DMS153 treated with DMSO at 0.1 percent for 48 hours (cell line): Measurements from ENCODE around the gene LAIR1.
"Not testable (repeated sequence)": the region's sequence is repeated elsewhere in the genome, so short reads cannot be mapped to it uniquely, and the experiment has no call there.

ENCODE experiments used
- DNase-seq: peaks from one replicate; lab custom pipeline; 2025; ENCODE audit not compliant: unreplicated experiment; lab: John Stamatoyannopoulos, UW

Gene LAIR1

DNA sequence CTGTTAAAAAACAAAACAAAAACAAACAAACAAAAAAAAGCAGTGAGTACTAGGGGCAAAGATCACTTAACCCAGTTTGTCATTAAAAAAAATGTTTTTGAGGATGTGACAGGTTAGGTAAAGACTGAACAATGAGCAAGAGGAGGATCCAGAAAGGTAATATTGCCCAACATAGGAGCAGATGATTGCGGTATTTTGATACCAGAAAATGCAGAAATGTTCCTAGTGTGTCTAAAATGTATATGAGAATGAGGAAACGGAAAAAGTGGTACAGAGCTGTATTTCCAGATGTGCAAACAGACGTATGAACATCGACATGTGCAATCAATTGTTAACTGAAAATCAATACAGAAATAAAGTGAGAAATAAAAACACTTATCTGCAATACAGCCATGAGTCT, 20.9 kb downstream of the LAIR1 start:
- DNase-seq: no peak

GRCh38 chr19:54341295-54341694, 23.4 kb downstream of the LAIR1 start:
- no peak for DNase-seq

- no peak for DNase-seq
These were observed 24.9 kb downstream of the LAIR1 start for GRCh38 chr19:54339646-54340358.

DNA sequence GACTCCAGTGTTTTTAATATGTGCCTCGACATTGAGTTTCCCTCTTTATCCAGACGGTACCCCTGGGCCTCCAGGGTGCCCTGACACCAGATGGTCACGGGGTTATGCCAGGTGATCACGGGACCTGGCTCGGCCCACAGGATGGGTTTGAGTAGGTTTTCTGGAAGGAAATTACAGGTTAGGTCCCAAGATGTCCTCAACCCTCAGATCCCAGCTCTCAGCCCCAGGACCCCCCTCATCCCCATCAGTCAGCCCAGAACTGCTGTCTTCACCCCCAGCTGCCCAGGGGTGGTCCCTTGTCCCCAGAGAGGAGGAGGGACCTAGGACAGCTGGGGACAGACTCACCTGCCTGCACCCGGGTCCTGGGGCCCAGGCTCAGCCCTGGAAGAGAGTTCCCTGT, 26.2 kb downstream of the LAIR1 start:
- no peak for DNase-seq

DNA sequence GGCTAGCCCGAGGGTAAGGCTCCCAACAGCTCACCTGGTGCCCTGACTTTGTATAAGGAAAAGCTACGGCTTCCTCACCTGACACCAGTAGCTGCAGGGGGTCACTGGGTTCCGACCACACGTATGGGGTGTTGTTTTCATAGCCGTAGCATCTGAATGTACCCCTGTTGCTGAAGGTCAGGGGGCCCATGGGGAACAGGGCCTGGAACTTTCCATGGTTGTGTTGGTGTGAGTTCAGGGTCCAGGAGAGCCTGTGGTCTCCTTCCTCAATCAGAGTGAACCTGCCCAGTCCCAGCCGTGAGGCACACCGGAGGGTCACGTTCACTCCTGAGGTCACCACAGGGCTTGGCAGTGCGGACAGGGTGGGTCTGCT, 26.9 kb downstream of the LAIR1 start:
- no peak for DNase-seq

DNA sequence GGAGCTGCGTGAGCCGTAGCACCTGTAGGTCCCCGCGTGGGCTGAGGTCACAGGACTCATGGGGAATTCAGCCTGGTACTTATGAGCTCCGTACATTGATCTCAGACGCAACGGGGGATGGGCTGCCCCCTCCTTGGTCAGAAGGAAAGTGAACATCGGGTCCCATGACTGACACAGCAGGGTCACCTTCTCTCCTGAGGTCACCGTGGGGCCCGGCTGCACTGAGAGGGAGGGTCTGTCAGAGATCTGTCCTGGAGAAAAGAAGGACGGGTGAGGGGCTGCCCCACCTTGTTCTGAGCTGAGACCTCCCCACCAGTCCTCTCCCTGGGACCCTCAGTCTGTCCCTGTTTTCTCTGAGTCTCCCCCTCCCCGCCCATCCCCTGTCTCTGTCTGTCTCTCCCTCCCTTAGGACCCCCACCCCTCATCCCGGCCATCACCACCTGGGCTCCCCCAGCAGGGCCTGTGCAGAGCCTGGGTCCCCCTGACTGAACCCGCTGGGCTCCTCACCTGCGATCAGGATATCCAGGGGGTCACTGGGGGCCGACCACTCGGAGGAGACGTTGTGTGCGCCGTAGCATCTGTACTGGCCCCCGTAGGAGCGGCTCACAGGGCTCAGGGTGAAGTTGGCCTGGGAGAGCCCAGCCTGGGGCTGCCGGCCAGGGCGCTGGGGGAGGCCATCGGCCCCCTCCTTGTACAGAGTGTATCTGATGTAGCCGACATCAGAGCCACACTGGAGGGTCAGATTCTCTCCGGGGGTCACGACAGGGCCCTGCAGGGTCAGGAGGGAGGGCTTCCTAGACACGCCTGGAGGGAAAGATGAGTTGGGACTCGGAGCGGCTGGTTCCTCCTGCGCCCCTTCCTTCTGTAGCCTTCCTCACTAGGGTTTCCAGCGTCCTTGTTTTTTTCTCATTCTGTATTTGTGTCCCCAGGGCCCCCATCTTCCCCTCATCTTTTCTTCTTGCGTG, 27.6 kb downstream of the LAIR1 start:
- DNase-seq: no peak

- no peak for DNase-seq
These were observed 28.5 kb downstream of the LAIR1 start for GRCh38 chr19:54335979-54336892.

GRCh38 chr19:54335164-54335563, 29.6 kb downstream of the LAIR1 start:
- DNase-seq: no peak

DNA sequence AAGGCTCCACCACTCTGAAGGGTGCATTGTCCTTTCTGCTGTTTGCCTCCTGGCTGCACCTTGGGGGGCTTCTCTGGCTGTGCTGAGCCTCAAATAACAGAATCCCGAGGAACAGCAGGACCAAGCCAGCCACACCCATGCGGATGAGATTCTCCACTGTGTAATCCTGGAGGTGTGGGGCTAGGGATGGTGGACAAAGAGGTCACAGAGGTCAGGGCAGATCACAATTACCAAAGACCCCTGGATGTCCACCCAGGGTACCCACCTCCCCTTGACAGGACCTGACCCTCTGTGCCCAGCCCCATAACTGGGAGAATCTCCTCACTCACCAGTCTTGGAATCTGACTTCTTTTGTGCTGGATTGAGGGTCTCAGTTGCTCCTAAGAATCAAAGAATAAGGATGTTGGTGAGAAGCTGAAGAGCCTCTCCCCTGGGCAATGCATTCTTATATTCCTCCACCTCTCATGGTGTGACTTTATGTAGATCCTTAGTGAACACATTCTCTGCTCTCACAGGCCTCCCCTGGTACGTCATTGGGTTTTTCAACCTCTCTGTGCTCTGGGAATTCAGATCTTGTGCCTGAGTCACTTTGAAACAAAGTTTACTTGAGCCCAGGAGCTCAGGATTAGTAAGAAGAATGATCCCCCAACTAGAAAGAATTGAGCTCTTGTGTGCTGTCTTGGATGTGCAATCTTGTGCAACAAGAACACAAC, 31.0 kb downstream of the LAIR1 start:
- no peak for DNase-seq

DNA sequence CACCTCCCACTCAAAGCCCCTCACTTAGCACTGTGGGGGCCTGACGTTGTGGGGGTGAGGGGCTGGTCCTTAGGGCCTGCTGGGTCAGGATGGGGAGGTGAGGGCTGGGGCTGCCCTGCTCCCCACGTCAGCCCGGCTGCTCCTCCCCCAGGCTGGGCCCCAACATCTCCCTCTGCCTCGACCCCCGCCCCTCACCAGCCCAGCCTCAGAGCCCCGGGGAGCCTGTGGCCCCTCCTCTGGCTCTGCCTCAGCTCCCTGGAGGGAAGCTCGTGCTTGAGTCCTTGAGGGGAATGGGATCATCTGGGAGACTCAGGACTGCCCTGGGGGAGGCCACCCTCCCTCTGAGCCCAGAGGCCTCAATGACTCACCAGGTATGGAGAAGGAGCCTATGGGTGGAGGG, 32.6 kb downstream of the LAIR1 start:
- no peak for DNase-seq

GRCh38 chr19:54331626-54332025, 33.1 kb downstream of the LAIR1 start:
- no peak for DNase-seq

DNA sequence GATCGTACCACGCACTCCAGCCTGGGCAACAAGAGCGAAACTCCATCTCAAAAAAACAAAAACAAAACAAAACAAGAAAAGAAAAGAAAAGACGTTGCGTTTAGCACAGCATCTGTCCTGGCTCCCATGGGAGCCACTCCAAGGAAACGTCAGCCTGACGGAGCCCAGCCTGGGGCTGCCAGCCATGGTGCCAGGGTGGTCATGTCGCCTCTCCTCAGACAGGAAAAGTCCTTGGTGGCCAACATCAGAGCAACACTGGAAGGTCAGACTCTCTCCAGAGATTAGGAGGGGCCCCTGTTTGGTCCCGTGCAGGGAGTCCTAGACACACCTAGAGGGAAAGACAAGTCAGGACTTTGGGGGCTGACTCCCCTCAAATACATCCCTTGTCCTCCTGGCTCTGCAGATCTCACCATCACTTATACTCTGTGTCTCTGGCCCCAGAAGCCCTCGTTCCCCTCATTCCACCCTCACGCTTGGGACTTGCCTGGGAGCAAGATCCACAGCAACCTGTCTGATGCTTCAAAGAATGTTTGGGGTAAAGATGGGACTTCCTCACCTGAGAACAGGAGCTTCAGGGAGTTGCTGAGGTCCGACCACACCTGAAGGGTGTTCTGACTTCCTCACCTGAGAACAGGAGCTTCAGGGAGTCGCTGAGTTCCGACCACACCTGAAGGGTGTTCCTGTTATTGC, 35.1 kb downstream of the LAIR1 start:
- DNase-seq: no peak

DNA sequence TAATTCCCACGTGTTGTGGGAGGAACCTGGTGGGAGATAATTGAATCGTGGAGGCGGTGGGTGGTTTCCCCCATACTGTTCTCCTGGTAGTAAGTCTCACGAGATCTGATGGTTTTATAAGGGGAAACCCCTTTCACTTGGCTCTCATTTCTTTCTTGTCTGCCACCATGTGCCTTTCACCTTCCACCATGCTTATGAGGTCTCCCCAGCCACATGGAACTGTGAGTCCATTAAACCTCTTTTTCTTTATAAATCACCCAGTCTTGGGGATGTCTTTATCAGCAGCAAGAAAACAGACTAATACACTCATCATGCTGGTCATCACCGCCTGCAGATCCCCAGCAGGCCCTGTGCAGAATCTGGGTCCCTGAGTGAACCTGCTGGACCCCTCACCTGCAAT, 36.0 kb downstream of the LAIR1 start:
- not testable (repeated sequence) for DNase-seq

- DNase-seq: no peak
These were observed 39.1 kb downstream of the LAIR1 start for GRCh38 chr19:54325631-54326030.

DNA sequence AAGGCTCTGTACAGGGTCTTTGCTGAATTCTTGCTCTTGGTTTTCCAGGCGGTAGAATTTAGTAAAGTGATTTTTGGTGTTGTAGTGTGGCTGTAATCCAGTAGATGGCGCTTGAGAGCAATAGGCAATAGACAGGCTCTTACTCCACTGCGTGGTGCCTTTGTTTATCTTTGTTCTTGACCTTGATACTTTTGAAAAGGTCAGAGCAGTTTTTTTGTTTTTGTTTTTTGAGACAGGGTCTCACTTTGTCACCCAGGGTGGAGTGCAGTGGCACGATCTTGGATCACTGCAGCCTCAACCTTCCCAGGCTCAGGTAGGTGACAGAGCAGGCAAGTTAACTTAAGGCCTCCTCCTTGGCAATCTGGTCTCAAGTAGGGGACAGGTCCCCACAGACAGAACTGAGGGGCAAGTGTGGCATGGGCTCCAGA, 39.5 kb downstream of the LAIR1 start:
- peak; percentile 18 for DNase-seq

DNA sequence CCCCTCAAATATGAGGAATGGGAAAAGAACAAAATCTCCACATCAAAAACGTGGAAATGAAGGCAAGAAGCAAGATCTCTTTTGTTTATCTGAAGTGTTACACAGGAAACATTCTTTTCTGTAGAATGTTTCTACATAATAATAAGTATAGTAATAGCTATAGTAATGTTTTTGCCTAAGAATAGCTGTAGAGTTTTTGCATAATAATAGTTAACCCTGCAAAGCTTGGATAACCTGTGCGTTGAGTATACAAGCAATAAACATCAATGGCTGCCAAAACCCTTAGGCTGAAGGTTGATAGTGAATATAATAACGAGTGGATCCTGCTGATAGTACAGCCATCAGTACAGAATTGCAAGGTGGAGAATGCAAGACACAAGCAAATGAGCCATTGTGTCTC, 40.7 kb downstream of the LAIR1 start:
- no peak for DNase-seq

- DNase-seq: not testable (repeated sequence)
These were observed 41.8 kb downstream of the LAIR1 start for GRCh38 chr19:54322934-54323333.

DNA sequence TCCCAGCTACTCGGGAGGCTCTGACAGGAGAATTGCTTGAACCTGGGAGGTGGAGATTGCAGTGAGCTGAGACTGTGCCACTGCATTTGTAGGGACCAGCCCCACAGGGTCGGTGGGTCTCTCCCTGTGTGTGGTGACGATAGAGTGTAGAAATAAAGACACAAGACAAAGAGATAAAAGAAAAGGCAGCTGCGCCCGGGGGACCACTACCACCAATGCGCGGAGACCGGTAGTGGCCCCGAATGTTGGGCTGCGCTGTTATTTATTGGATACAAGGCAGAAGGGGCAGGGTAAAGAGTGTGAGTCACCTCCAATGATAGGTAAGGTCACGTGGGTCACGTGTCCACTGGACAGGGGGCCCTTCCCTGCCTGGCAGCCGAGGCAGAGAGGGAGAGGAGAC, 42.4 kb downstream of the LAIR1 start:
- not testable (repeated sequence) for DNase-seq

- DNase-seq: no peak
These were observed 44.6 kb downstream of the LAIR1 start for GRCh38 chr19:54319892-54320670.
